Activated CD4-positive, CD25-positive, alpha-beta regulatory T cell (primary cell): ENCODE data around the gene KLF4.

Source experiments
- DNase-seq, 4 experiments: peaks; one replicate each; lab custom pipeline; 2025; lab: John Stamatoyannopoulos, UW

The KLF4 gene

GRCh38 chr9:107487521-107488374 lies 1.8 kb downstream of the KLF4 start:
- DNase-seq, result no peak

GRCh38 chr9:107486674-107487520 lies 2.7 kb downstream of the KLF4 start:
- no peak for DNase-seq

- DNase-seq, result no peak
These were observed 4.0 kb downstream of the KLF4 start for GRCh38 chr9:107485458-107486043.

GRCh38 chr9:107484117-107484723 lies 5.3 kb downstream of the KLF4 start:
- no peak for DNase-seq

GRCh38 chr9:107483666-107484065 lies 5.9 kb downstream of the KLF4 start:
- no peak for DNase-seq

- no peak for DNase-seq
These were observed 8.5 kb downstream of the KLF4 start for GRCh38 chr9:107481035-107481434.

GRCh38 chr9:107480386-107480789 lies 9.2 kb downstream of the KLF4 start:
- no peak for DNase-seq

- DNase-seq, result no peak
These were observed 10.8 kb downstream of the KLF4 start for GRCh38 chr9:107478805-107479204.

GRCh38 chr9:107474124-107474523 lies 15.4 kb downstream of the KLF4 start:
- no peak for DNase-seq

- DNase-seq, result no peak
These were observed 16.8 kb downstream of the KLF4 start for GRCh38 chr9:107472581-107473340.

GRCh38 chr9:107471552-107471951 lies 18.0 kb downstream of the KLF4 start:
- no peak for DNase-seq

GRCh38 chr9:107467416-107467815 lies 22.2 kb downstream of the KLF4 start:
- no peak for DNase-seq

- DNase-seq, result no peak
These were observed 22.7 kb downstream of the KLF4 start for GRCh38 chr9:107466826-107467225.

- DNase-seq, result no peak
These were observed 23.8 kb downstream of the KLF4 start for GRCh38 chr9:107465467-107466451.

GRCh38 chr9:107464516-107464915 lies 25.1 kb downstream of the KLF4 start:
- DNase-seq, result no peak

- DNase-seq, result no peak
These were observed 26.9 kb downstream of the KLF4 start for GRCh38 chr9:107462691-107463090.

- DNase-seq, result no peak
These were observed 29.2 kb downstream of the KLF4 start for GRCh38 chr9:107460153-107461023.

- no peak for DNase-seq
These were observed 34.0 kb downstream of the KLF4 start for GRCh38 chr9:107455425-107456135.

GRCh38 chr9:107453479-107453878 lies 36.1 kb downstream of the KLF4 start:
- no peak for DNase-seq
